Measurements from ENCODE around the gene CLEC18B. TPM values are rescaled to one million over a fixed set of nuclear protein-coding genes. Genes with fewer than 3 reads are reported as not detected.
"Not testable (repeated sequence)": the region's sequence is repeated elsewhere in the genome, so short reads cannot be mapped to it uniquely, and the experiment has no call there.

Gene CLEC18B
- total and polyA plus RNA-seq, 3 experiments from 2014 or later: 0.29 TPM; not detected in 2

GRCh38 chr16:74367469-74368001, 53.7 kb downstream of the CLEC18B start:
- Mint-ChIP-seq H3K4me1 (peaks cover 17 to 20% (median 17%) of the 10 kb centered on the region in 3 donors), H3K27ac (peak overlapping the region; percentile 48 to 97 (median 93)), H3K4me3 (peak overlapping the region; percentile 68 to 95 (median 91))
- POLR2A ChIA-PET; H3K9me3 Mint-ChIP-seq; CTCF ChIA-PET; H3K36me3 ChIP-seq (ENCODE audit: insufficient read depth, low read length); H3K9me3 ChIP-seq (ENCODE audit: low read length); H3K36me3 Mint-ChIP-seq; H3K27me3 ChIP-seq (ENCODE audit: insufficient read depth, low read length, poor library complexity, severe bottlenecking); H3K27me3 Mint-ChIP-seq: not testable (repeated sequence)
- DNase-seq: peak in 1 of 5 donors; percentile 12
- peak overlapping the region; percentile 83 for H3K4me3 ChIP-seq (ENCODE audit: low read length)
- peak overlapping the region; percentile 73 for H3K27ac ChIP-seq (ENCODE audit: low read depth, low read length)
- H3K4me1 ChIP-seq (ENCODE audit: insufficient read depth, low read length): peaks cover 13% of the 10 kb centered on the region

- POLR2A ChIA-PET; H3K27me3 Mint-ChIP-seq; DNase-seq; H3K4me3 ChIP-seq (ENCODE audit: low read length); H3K4me3 Mint-ChIP-seq; H3K36me3 ChIP-seq (ENCODE audit: insufficient read depth, low read length); H3K27me3 ChIP-seq (ENCODE audit: insufficient read depth, low read length, poor library complexity, severe bottlenecking); CTCF ChIA-PET; H3K27ac ChIP-seq (ENCODE audit: low read depth, low read length); H3K4me1 ChIP-seq (ENCODE audit: insufficient read depth, low read length); H3K9me3 ChIP-seq (ENCODE audit: low read length); H3K9me3 Mint-ChIP-seq: not testable (repeated sequence)
- Mint-ChIP-seq H3K27ac (peak overlapping the region in 3 of 8 donors; percentile 20 to 54 (median 54)), H3K4me1 (peaks cover 8 to 18% (median 14%) of the 10 kb centered on the region in 3 donors), H3K36me3 (peaks cover 4 to 36% (median 7%) of the 10 kb centered on the region in 3 donors)
Observed at GRCh38 chr16:74361646-74362610, 59.4 kb downstream of the CLEC18B start.

Other genes starting within 250 kb of the CLEC18B start
- gene PSMD7, start 124.7 kb downstream of the CLEC18B start, total RNA-seq: 100 to 1,000 TPM; 126 to 136 TPM
- gene PSMD7, start 124.7 kb downstream of the CLEC18B start, polyA plus RNA-seq: 120 TPM
- not detected for gene NPIPB15, start 45.2 kb downstream of the CLEC18B start, total RNA-seq
- gene NPIPB15, start 45.2 kb downstream of the CLEC18B start, polyA plus RNA-seq: 0.59 TPM
- gene GLG1, start 185.6 kb upstream of the CLEC18B start, total RNA-seq: 10 to 100 TPM; 52.3 to 56.7 TPM
- gene GLG1, start 185.6 kb upstream of the CLEC18B start, polyA plus RNA-seq: 174 TPM
- 100 to 1,000 TPM in 1 of 2 experiments, 10 to 100 TPM in 1; 99.5 to 113 TPM for gene RFWD3, start 245.4 kb upstream of the CLEC18B start, total RNA-seq
- 20.1 TPM for gene RFWD3, start 245.4 kb upstream of the CLEC18B start, polyA plus RNA-seq